Kidney glomerular epithelial cell (primary cell): ENCODE results near the gene WRNIP1.
A peak's percentile ranks its signal among the peaks of the same experiment; 100 is the strongest.
"Not testable (repeated sequence)": the region's sequence is repeated elsewhere in the genome, so short reads cannot be mapped to it uniquely, and the experiment has no call there.

ENCODE experiments used
- DNase-seq: peaks from one replicate; lab custom pipeline; 2025; lab: John Stamatoyannopoulos, UW

WRNIP1 gene

GRCh38 chr6:2786269-2786668 lies 21.1 kb downstream of the WRNIP1 start:
- DNase-seq = no peak

- peak; percentile 64 for DNase-seq
Measured at GRCh38 chr6:2790588-2791449, 25.6 kb downstream of the WRNIP1 start.

- DNase-seq = no peak
Measured at GRCh38 chr6:2791450-2791974, 26.3 kb downstream of the WRNIP1 start.

GRCh38 chr6:2792330-2793110 lies 27.3 kb downstream of the WRNIP1 start:
- no peak for DNase-seq

GRCh38 chr6:2793534-2794151 lies 28.4 kb downstream of the WRNIP1 start:
- DNase-seq = no peak

- no peak for DNase-seq
Measured at GRCh38 chr6:2794171-2794730, 29.1 kb downstream of the WRNIP1 start.

- no peak for DNase-seq
Measured at GRCh38 chr6:2795162-2795561, 30.0 kb downstream of the WRNIP1 start.

GRCh38 chr6:2795956-2796355 lies 30.8 kb downstream of the WRNIP1 start:
- DNase-seq = no peak

- DNase-seq = no peak
Measured at GRCh38 chr6:2796861-2797260, 31.7 kb downstream of the WRNIP1 start.

- DNase-seq = no peak
Measured at GRCh38 chr6:2797564-2798031, 32.4 kb downstream of the WRNIP1 start.

- DNase-seq = no peak
Measured at GRCh38 chr6:2798586-2799134, 33.5 kb downstream of the WRNIP1 start.

GRCh38 chr6:2799936-2800527 lies 34.8 kb downstream of the WRNIP1 start:
- no peak for DNase-seq

GRCh38 chr6:2800552-2801316 lies 35.5 kb downstream of the WRNIP1 start:
- no peak for DNase-seq

- DNase-seq = not testable (repeated sequence)
Measured at GRCh38 chr6:2801687-2802086, 36.5 kb downstream of the WRNIP1 start.

GRCh38 chr6:2802521-2803060 lies 37.4 kb downstream of the WRNIP1 start:
- no peak for DNase-seq

GRCh38 chr6:2803731-2804429 lies 38.7 kb downstream of the WRNIP1 start:
- DNase-seq = no peak

- DNase-seq = no peak
Measured at GRCh38 chr6:2804516-2804915, 39.3 kb downstream of the WRNIP1 start.

- no peak for DNase-seq
Measured at GRCh38 chr6:2805031-2805430, 39.8 kb downstream of the WRNIP1 start.

- DNase-seq = no peak
Measured at GRCh38 chr6:2806644-2807043, 41.5 kb downstream of the WRNIP1 start.
